IMR-90 (cell line): ENCODE results near the gene ADAM15. TPM values are rescaled to one million over a fixed set of nuclear protein-coding genes. Genes with fewer than 3 reads are reported as not detected.

Source experiments
- ATAC-seq: fragments of 200-7000 bp; cut with Tn5 transposase; 2 replicates; pipeline ENCODE4 v1.9.1; 2020; ENCODE audit warnings: low read depth, mild to moderate bottlenecking, moderate library complexity
- BruUV-seq: library from RNA; stranded (reverse); fragments of 400-500 nt; replicated peaks from 2 replicates; lab custom pipeline; 2021; lab: Mats Ljungman, UMichigan
- CTCF ChIA-PET: fragments of 300-600 bp; formaldehyde crosslinking; extraction: SDS; loops from one replicate; lab custom pipeline; 2021; ENCODE audit warnings: antibody characterized with exemption; lab: Yijun Ruan, JAX
- POLR2A ChIA-PET: fragments of 300-600 bp; sonication (Branson Sonifier 250); formaldehyde crosslinking; loops from one replicate; lab custom pipeline; 2022; ENCODE audit warnings: antibody characterized with exemption; ENCODE audit not compliant: unreplicated experiment; lab: Charles Lee
- DNase-seq: peaks from one replicate; pipeline ENCODE4 v3.0.0; 2013
- H2AFZ ChIP-seq: replicated peaks from 2 replicates; pipeline ENCODE3; 2013; ENCODE audit warnings: low read length, mild to moderate bottlenecking; ENCODE audit not compliant: poor library complexity
- H2AK5ac ChIP-seq: 2 replicates; pipeline ENCODE4 v1.6.1; 2013; ENCODE audit warnings: low read depth, low read length, inconsistent platforms
- H2AK9ac ChIP-seq: replicated peaks from 2 replicates; pipeline ENCODE3; 2013; ENCODE audit warnings: mild to moderate bottlenecking, low read depth, low read length, moderate library complexity; ENCODE audit not compliant: poor library complexity
- H2BK120ac ChIP-seq: 2 replicates; pipeline ENCODE4 v1.6.1; 2013; ENCODE audit warnings: low read depth, low read length, inconsistent platforms
- H2BK15ac ChIP-seq: 3 replicates; pipeline ENCODE4 v1.6.1; 2013; ENCODE audit warnings: low read depth, low read length, inconsistent platforms
- H2BK20ac ChIP-seq: 2 replicates; pipeline ENCODE4 v1.6.1; 2013; ENCODE audit warnings: low read depth, mild to moderate bottlenecking, inconsistent platforms, low read length, moderate library complexity
- H2BK5ac ChIP-seq: 2 replicates; pipeline ENCODE4 v1.6.1; 2013; ENCODE audit warnings: mild to moderate bottlenecking, low read depth, low read length, inconsistent platforms; ENCODE audit not compliant: poor library complexity, severe bottlenecking
- H3K14ac ChIP-seq: replicated peaks from 2 replicates; pipeline ENCODE4 v1.6.1; 2013; ENCODE audit warnings: low read depth, low read length, inconsistent platforms
- H3K18ac ChIP-seq: 2 replicates; pipeline ENCODE4 v1.6.1; 2013; ENCODE audit warnings: low read depth, low read length, control low read depth
- H3K23ac ChIP-seq: 2 replicates; pipeline ENCODE4 v1.6.1; 2013; ENCODE audit warnings: low read depth, low read length, inconsistent platforms
- H3K27ac ChIP-seq: 2 replicates; pipeline ENCODE4 v1.5.1; 2013; ENCODE audit warnings: mild to moderate bottlenecking, control low read depth, low read length; ENCODE audit not compliant: insufficient read depth
- H3K27me3 ChIP-seq: 2 replicates; pipeline ENCODE4 v1.6.1; 2013; ENCODE audit warnings: low read length; ENCODE audit not compliant: control insufficient read depth, insufficient read depth
- H3K36me3 ChIP-seq: 2 replicates; pipeline ENCODE4 v1.6.1; 2013; ENCODE audit warnings: low read length, mixed read lengths; ENCODE audit not compliant: control insufficient read depth, insufficient read depth
- H3K4ac ChIP-seq: 2 replicates; pipeline ENCODE4 v1.6.1; 2013; ENCODE audit warnings: low read depth, low read length, inconsistent platforms
- H3K4me1 ChIP-seq: 2 replicates; pipeline ENCODE4 v1.6.1; 2013; ENCODE audit warnings: low read length, mixed read lengths; ENCODE audit not compliant: control insufficient read depth, insufficient read depth
- H3K4me2 ChIP-seq: 2 replicates; pipeline ENCODE4 v1.6.1; 2013; ENCODE audit warnings: low read depth, mild to moderate bottlenecking, control low read depth, low read length, moderate library complexity
- H3K4me3 ChIP-seq: 2 replicates; pipeline ENCODE4 v1.5.1; 2013; ENCODE audit warnings: low read depth, mild to moderate bottlenecking, control low read depth, low read length, moderate library complexity; ENCODE audit not compliant: insufficient read depth
- H3K56ac ChIP-seq: 2 replicates; pipeline ENCODE4 v1.6.1; 2013; ENCODE audit warnings: low read length, inconsistent platforms; ENCODE audit not compliant: insufficient read depth; ENCODE audit errors: extremely low read depth
- H3K79me1 ChIP-seq, 2 experiments: 2 replicates each; pipeline ENCODE4 v1.6.1; 2013; ENCODE audit warnings: low read length in 2 of 2, inconsistent platforms in 1 of 2, low read depth in 1 of 2
- H3K9ac ChIP-seq: 2 replicates; pipeline ENCODE4 v1.6.1; 2013; ENCODE audit warnings: low read depth, low read length, control low read depth
- H3K9me1 ChIP-seq: 2 replicates; pipeline ENCODE4 v1.6.1; 2013; ENCODE audit warnings: low read length, inconsistent platforms; ENCODE audit not compliant: insufficient read depth
- H3K9me3 ChIP-seq: 2 replicates; pipeline ENCODE4 v1.6.1; 2013; ENCODE audit warnings: low read length; ENCODE audit not compliant: control insufficient read depth, insufficient read depth
- H4K20me1 ChIP-seq: 2 replicates; pipeline ENCODE4 v1.6.1; 2013; ENCODE audit warnings: low read length, inconsistent platforms; ENCODE audit not compliant: insufficient read depth
- H4K5ac ChIP-seq: 2 replicates; pipeline ENCODE4 v1.6.1; 2013; ENCODE audit warnings: mild to moderate bottlenecking, low read depth, low read length, control low read depth
- H4K8ac ChIP-seq, 2 experiments: 2 replicates each; pipeline ENCODE4 v1.6.1; 2013; ENCODE audit warnings: low read depth in 2 of 2, low read length in 2 of 2, control low read depth in 1 of 2, inconsistent platforms in 1 of 2
- H4K91ac ChIP-seq: 2 replicates; pipeline ENCODE4 v1.6.1; 2013; ENCODE audit warnings: low read depth, low read length, inconsistent platforms; ENCODE audit not compliant: insufficient read depth
- BHLHE40 ChIP-seq: fragments of 150-350 bp; IDR thresholded peaks from 2 replicates; pipeline ENCODE4 v1.6.1; 2016; ENCODE audit warnings: mild to moderate bottlenecking, low read depth, low read length
- CEBPB ChIP-seq: IDR thresholded peaks from 2 replicates; pipeline ENCODE4 v1.6.1; 2012; ENCODE audit warnings: low read depth, low read length, improper control_type of control experiment
- CHD1 ChIP-seq: IDR thresholded peaks from 2 replicates; pipeline ENCODE4 v1.6.1; 2012; ENCODE audit warnings: low read depth, low read length, improper control_type of control experiment
- FOS ChIP-seq: fragments of 150-350 bp; IDR thresholded peaks from 2 replicates; pipeline ENCODE4 v1.6.1; 2016; ENCODE audit warnings: low read depth, low read length
- MAFK ChIP-seq: IDR thresholded peaks from 2 replicates; pipeline ENCODE4 v1.6.1; 2012; ENCODE audit warnings: low read depth, low read length, improper control_type of control experiment
- MAZ ChIP-seq: IDR thresholded peaks from 2 replicates; pipeline ENCODE4 v1.6.1; 2012; ENCODE audit warnings: low read depth, mild to moderate bottlenecking, low read length, improper control_type of control experiment, moderate library complexity, borderline replicate concordance
- MXI1 ChIP-seq: IDR thresholded peaks from 2 replicates; pipeline ENCODE4 v1.6.1; 2012; ENCODE audit warnings: low read depth, mild to moderate bottlenecking, low read length, moderate library complexity, borderline replicate concordance
- NFE2L2 ChIP-seq: fragments of 150-350 bp; IDR thresholded peaks from 2 replicates; pipeline ENCODE4 v1.6.1; 2016; ENCODE audit warnings: low read depth, mild to moderate bottlenecking, low read length
- POLR2A ChIP-seq: IDR thresholded peaks from 2 replicates; pipeline ENCODE4 v1.6.1; 2012; ENCODE audit warnings: mild to moderate bottlenecking, low read depth, low read length
- RAD21 ChIP-seq: IDR thresholded peaks from 2 replicates; pipeline ENCODE4 v1.6.1; 2012; ENCODE audit warnings: low read length, improper control_type of control experiment
- RCOR1 ChIP-seq: IDR thresholded peaks from 2 replicates; pipeline ENCODE4 v1.6.1; 2012; ENCODE audit warnings: mild to moderate bottlenecking, low read length, improper control_type of control experiment; ENCODE audit not compliant: insufficient replicate concordance
- RFX5 ChIP-seq: IDR thresholded peaks from 2 replicates; pipeline ENCODE4 v1.8.0; 2012; ENCODE audit warnings: low read depth, mild to moderate bottlenecking, low read length, moderate library complexity
- SMC3 ChIP-seq: fragments of 150-350 bp; IDR thresholded peaks from 2 replicates; pipeline ENCODE4 v1.6.1; 2016; ENCODE audit warnings: low read depth, mild to moderate bottlenecking, antibody characterized with exemption, low read length, moderate library complexity
- WGBS, 2 experiments: methylation state at CpG; one replicate each; pipeline versions ENCODE4 v1.1.5 to v1.1.7; 2013; ENCODE audit warnings: missing lambda C conversion rate in 2 of 2; ENCODE audit not compliant: insufficient read length in 1 of 2; ENCODE audit errors: extremely low coverage in 2 of 2; 5-methylcytosine and 5-hydroxymethylcytosine counted together
- dilution Hi-C: fragments of 300-500 bp; cut with HindIII; formaldehyde crosslinking; loops from one replicate; pipeline ENCODE4 v1.14.3; 2018; ENCODE audit warnings: low sequenced_read_pairs; ENCODE audit not compliant: unreplicated experiment
- in situ Hi-C: fragments of 300-500 bp; cut with MboI; formaldehyde crosslinking; loops from 3 replicates; pipeline ENCODE4 v1.14.3; 2019; ENCODE audit warnings: low sequenced_read_pairs, inconsistent platforms, mixed read lengths
- intact Hi-C: fragments of 100-400 bp; cut with micrococcal nuclease; formaldehyde crosslinking; loops from 2 replicates; pipeline ENCODE4 v1.10.0; 2022
- polyA plus RNA-seq, 3 experiments: library from polyadenylated mRNA; depleted of rRNA; stranded (reverse); fragments of >200 nt; gene quantifications; 2 replicates each; pipeline ENCODE4 v1.2.3, GENCODE V29; 2012; ENCODE audit warnings: low replicate concordance in 1 of 3
- total RNA-seq: library from RNA; depleted of rRNA; stranded (reverse); fragments of >200 nt; gene quantifications from 2 replicates; pipeline ENCODE4 v1.2.3, GENCODE V29; 2012
- TF ChIP-seq, protein P1 (sequence below): conservative IDR thresholded peaks from 2 replicates; pipeline ENCODE4 v1.5.1; 2012; ENCODE audit warnings: mild to moderate bottlenecking, low read depth, low read length, improper control_type of control experiment
- TF ChIP-seq, protein P2 (sequence below): fragments of 150-350 bp; IDR thresholded peaks from 2 replicates; pipeline ENCODE4 v1.6.1; 2017; ENCODE audit warnings: mild to moderate bottlenecking, antibody characterized with exemption, low read length, low read depth
- TF ChIP-seq, protein P3 (sequence below): fragments of 150-350 bp; IDR thresholded peaks from 2 replicates; pipeline ENCODE4 v1.6.1; 2016; ENCODE audit warnings: low read depth, mild to moderate bottlenecking, low read length, moderate library complexity, borderline replicate concordance

ADAM15 gene
- total and polyA plus RNA-seq, 2 of the 4 experiments (the other 2 are of a cell fraction) = 25.6 to 52.4 TPM

DNA sequence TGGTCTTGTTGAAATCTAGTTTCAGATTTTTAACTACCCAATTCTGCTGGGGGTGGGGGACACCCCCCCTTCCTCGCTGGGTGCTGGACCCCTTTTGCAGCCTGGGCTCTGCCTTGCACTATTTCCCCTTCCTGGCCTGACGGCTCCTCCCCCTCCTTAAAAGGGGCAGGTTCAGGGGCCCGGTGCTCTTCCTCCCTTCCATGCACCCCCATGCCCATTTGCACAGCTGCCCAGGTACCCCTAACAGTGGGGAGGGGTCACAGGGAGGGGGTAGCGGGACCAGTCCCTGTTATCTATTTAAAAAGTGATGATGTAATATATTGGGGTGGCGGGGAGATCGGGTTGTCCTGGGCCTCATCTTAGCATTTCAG is 33.2 kb upstream of the ADAM15 start:
- Histone ChIP-seq H3K9me1 (peaks cover 2% of the 10 kb centered on the region; the same call in 1 of the 2 replicates), H3K4me3 (no peak overlapping the region), H3K27me3 (no peaks in the 10 kb centered on the region), H2AK5ac (0 out of 2 replicates have a peak overlapping the region, but pooled peaks have one; percentile 20), H4K5ac (no peak overlapping the region), H4K91ac (no peak overlapping the region), H2BK5ac (no peak overlapping the region), H2AFZ (peak overlapping the region; percentile 91), H3K9ac (peak overlapping the region; percentile 50; the same call in 1 of the 2 replicates), H4K20me1 (peaks cover 5% of the 10 kb centered on the region), H3K36me3 (peaks cover 22% of the 10 kb centered on the region), H3K56ac (no peak overlapping the region), H2BK120ac (no peak overlapping the region), H3K4me1 (peaks cover 6% of the 10 kb centered on the region; the same call in 1 of the 2 replicates), H3K14ac (peak overlapping the region; percentile 16; the same call in 1 of the 2 replicates), H3K4ac (no peak overlapping the region), H3K9me3 (no peaks in the 10 kb centered on the region), H3K23ac (no peak overlapping the region), H3K4me2 (peak overlapping the region; percentile 71), H3K27ac (no peak overlapping the region), H3K18ac (no peak overlapping the region), H3K79me1 (peaks cover 0 to 10% of the 10 kb centered on the region in 2 experiments; a peak in 1 of 4 replicates), H2BK15ac (no peak overlapping the region), H2BK20ac (no peak overlapping the region), H2AK9ac (peak overlapping the region; percentile 50), H4K8ac (peak overlapping the region in 1 of 2 experiments; percentile 70; a peak in 2 of 4 replicates)
- no TSS peak for BruUV-seq
- TF ChIP-seq CEBPB (no peak), SMC3 (no peak), RCOR1 (no peak), FOS (no peak), POLR2A (no peak), MXI1 (no peak), CHD1 (no peak), RFX5 (no peak), RAD21 (no peak), MAZ (no peak), BHLHE40 (no peak), MAFK (no peak), NFE2L2 (no peak)
- TF ChIP-seq, protein P1, sequence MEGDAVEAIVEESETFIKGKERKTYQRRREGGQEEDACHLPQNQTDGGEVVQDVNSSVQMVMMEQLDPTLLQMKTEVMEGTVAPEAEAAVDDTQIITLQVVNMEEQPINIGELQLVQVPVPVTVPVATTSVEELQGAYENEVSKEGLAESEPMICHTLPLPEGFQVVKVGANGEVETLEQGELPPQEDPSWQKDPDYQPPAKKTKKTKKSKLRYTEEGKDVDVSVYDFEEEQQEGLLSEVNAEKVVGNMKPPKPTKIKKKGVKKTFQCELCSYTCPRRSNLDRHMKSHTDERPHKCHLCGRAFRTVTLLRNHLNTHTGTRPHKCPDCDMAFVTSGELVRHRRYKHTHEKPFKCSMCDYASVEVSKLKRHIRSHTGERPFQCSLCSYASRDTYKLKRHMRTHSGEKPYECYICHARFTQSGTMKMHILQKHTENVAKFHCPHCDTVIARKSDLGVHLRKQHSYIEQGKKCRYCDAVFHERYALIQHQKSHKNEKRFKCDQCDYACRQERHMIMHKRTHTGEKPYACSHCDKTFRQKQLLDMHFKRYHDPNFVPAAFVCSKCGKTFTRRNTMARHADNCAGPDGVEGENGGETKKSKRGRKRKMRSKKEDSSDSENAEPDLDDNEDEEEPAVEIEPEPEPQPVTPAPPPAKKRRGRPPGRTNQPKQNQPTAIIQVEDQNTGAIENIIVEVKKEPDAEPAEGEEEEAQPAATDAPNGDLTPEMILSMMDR = no peak
- TF ChIP-seq, protein P2, sequence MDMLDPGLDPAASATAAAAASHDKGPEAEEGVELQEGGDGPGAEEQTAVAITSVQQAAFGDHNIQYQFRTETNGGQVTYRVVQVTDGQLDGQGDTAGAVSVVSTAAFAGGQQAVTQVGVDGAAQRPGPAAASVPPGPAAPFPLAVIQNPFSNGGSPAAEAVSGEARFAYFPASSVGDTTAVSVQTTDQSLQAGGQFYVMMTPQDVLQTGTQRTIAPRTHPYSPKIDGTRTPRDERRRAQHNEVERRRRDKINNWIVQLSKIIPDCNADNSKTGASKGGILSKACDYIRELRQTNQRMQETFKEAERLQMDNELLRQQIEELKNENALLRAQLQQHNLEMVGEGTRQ = no peak
- TF ChIP-seq, protein P3, sequence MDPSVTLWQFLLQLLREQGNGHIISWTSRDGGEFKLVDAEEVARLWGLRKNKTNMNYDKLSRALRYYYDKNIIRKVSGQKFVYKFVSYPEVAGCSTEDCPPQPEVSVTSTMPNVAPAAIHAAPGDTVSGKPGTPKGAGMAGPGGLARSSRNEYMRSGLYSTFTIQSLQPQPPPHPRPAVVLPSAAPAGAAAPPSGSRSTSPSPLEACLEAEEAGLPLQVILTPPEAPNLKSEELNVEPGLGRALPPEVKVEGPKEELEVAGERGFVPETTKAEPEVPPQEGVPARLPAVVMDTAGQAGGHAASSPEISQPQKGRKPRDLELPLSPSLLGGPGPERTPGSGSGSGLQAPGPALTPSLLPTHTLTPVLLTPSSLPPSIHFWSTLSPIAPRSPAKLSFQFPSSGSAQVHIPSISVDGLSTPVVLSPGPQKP = no peak
- no peak for DNase-seq
- no peak for ATAC-seq
- in situ Hi-C loops (no loop called here), intact Hi-C loops (loop anchor here (1.0 kb wide), 1 partner anchor 62 kb away; the partner anchor contains the start of gene PBXIP1), dilution Hi-C loops (no loop called here)
- ChIA-PET POLR2A (interaction anchor here (0.6 kb wide), 1 partner anchor 62 kb away, joined by 7 read pairs; the partner anchor contains the start of gene PBXIP1), CTCF (interaction anchor here (1.0 to 2.3 kb wide), 6 partner anchors 11 to 49 kb away, joined by 3 to 7 read pairs (median 4); no protein-coding TSS in a partner anchor)
- WGBS, 2 experiments = 0% methylated on average over 1 of the region's 6 CpGs; no CpG with 5 or more reads in 1 of the 2 experiments
